WTC11 (cell line): ENCODE results near the gene PAPPA2. TPM values are rescaled to one million over a fixed set of nuclear protein-coding genes. Genes with fewer than 3 reads are reported as not detected.

Source experiments
- ATAC-seq: fragments of 200-7000 bp; cut with Tn5 transposase; 2 replicates; pipeline ENCODE4 v1.10.0; 2021; ENCODE audit warnings: mild to moderate bottlenecking, moderate library complexity
- CTCF ChIA-PET: fragments of 300-600 bp; sonication (Branson Sonifier 250); formaldehyde crosslinking; loops from one replicate; lab custom pipeline; 2021; ENCODE audit warnings: antibody characterized with exemption; lab: Charles Lee
- POLR2A ChIA-PET: fragments of 350-600 bp; sonication (Branson Sonifier 250); formaldehyde crosslinking; loops from one replicate; lab custom pipeline; 2021; ENCODE audit warnings: antibody characterized with exemption; lab: Charles Lee
- DNase-seq: peaks from one replicate; pipeline ENCODE4 v3.0.0; 2021; ENCODE audit warnings: low spot score
- H3K27ac Mint-ChIP-seq: 2 replicates; pipeline ENCODE4 v1.8.0; 2021; ENCODE audit warnings: mixed read lengths
- H3K27me3 Mint-ChIP-seq: 2 replicates; pipeline ENCODE4 v1.8.0; 2021; ENCODE audit warnings: low read depth, mild to moderate bottlenecking, moderate library complexity, mixed read lengths
- H3K36me3 Mint-ChIP-seq: 2 replicates; pipeline ENCODE4 v1.8.0; 2021; ENCODE audit warnings: mixed read lengths
- H3K4me1 Mint-ChIP-seq: 2 replicates; pipeline ENCODE4 v1.8.0; 2022; ENCODE audit warnings: mixed read lengths
- H3K4me3 Mint-ChIP-seq: 2 replicates; pipeline ENCODE4 v1.8.0; 2021; ENCODE audit warnings: mild to moderate bottlenecking, moderate library complexity, mixed read lengths
- H3K9me3 Mint-ChIP-seq: 2 replicates; pipeline ENCODE4 v1.8.0; 2021; ENCODE audit warnings: mixed read lengths
- ATF1 ChIP-seq: sonication (generic); formaldehyde crosslinking; IDR thresholded peaks from 2 replicates; pipeline ENCODE4 v1.8.1; 2023; ENCODE audit warnings: mild to moderate bottlenecking, moderate library complexity, missing genetic modification reagents
- CREB1 ChIP-seq: sonication (generic); formaldehyde crosslinking; IDR thresholded peaks from 2 replicates; pipeline ENCODE4 v1.8.0; 2023; ENCODE audit warnings: mild to moderate bottlenecking, missing genetic modification reagents
- EMX1 ChIP-seq: fragments of 250-450 bp; sonication (Bioruptor Pico); IDR thresholded peaks from 2 replicates; pipeline ENCODE4 v1.8.0; 2021; ENCODE audit warnings: mild to moderate bottlenecking
- ESRRA ChIP-seq: sonication (generic); formaldehyde crosslinking; IDR thresholded peaks from 2 replicates; pipeline ENCODE4 v1.8.1; 2022; ENCODE audit warnings: mild to moderate bottlenecking, missing genetic modification reagents, borderline replicate concordance
- NFATC4 ChIP-seq: fragments of 250-450 bp; sonication (Bioruptor Pico); IDR thresholded peaks from 2 replicates; pipeline ENCODE4 v1.9.0; 2021; ENCODE audit warnings: mild to moderate bottlenecking
- NFE2L1 ChIP-seq: sonication (generic); formaldehyde crosslinking; IDR thresholded peaks from 2 replicates; pipeline ENCODE4 v1.8.1; 2023; ENCODE audit warnings: missing genetic modification reagents
- NFYB ChIP-seq: sonication (generic); formaldehyde crosslinking; conservative IDR thresholded peaks from 2 replicates; pipeline ENCODE4 v1.8.0; 2022; ENCODE audit warnings: low read depth, missing genetic modification reagents
- NR1H2 ChIP-seq: sonication (generic); formaldehyde crosslinking; IDR thresholded peaks from 2 replicates; pipeline ENCODE4 v1.9.0; 2021; ENCODE audit warnings: mild to moderate bottlenecking, moderate library complexity, missing genetic modification reagents
- NR2C2 ChIP-seq: sonication (generic); formaldehyde crosslinking; IDR thresholded peaks from 2 replicates; pipeline ENCODE4 v1.8.0; 2022; ENCODE audit warnings: mild to moderate bottlenecking, missing genetic modification reagents
- NR3C1 ChIP-seq: sonication (generic); formaldehyde crosslinking; conservative IDR thresholded peaks from 2 replicates; pipeline ENCODE4 v1.8.1; 2023; ENCODE audit warnings: low read depth, mild to moderate bottlenecking, missing genetic modification reagents
- OVOL2 ChIP-seq: fragments of 250-450 bp; sonication (Bioruptor Pico); IDR thresholded peaks from 2 replicates; pipeline ENCODE4 v1.9.0; 2021; ENCODE audit warnings: mild to moderate bottlenecking, borderline replicate concordance
- PRRX2 ChIP-seq: fragments of 250-450 bp; sonication (Bioruptor Pico); IDR thresholded peaks from 2 replicates; pipeline ENCODE4 v1.8.0; 2021; ENCODE audit warnings: mild to moderate bottlenecking
- SOX15 ChIP-seq: fragments of 250-450 bp; sonication (Bioruptor Pico); IDR thresholded peaks from 2 replicates; pipeline ENCODE4 v1.9.0; 2021; ENCODE audit warnings: mild to moderate bottlenecking
- TP53 ChIP-seq: sonication (generic); formaldehyde crosslinking; IDR thresholded peaks from 2 replicates; pipeline ENCODE4 v1.8.1; 2023; ENCODE audit warnings: mild to moderate bottlenecking, missing genetic modification reagents
- ZNF121 ChIP-seq: sonication (generic); formaldehyde crosslinking; IDR thresholded peaks from 2 replicates; pipeline ENCODE4 v1.8.0; 2023; ENCODE audit warnings: missing genetic modification reagents
- ZNF416 ChIP-seq: fragments of 250-450 bp; sonication (Bioruptor Pico); IDR thresholded peaks from 2 replicates; pipeline ENCODE4 v1.9.0; 2021; ENCODE audit warnings: mild to moderate bottlenecking, inconsistent platforms
- total RNA-seq: library from RNA; stranded (reverse); gene quantifications from 3 replicates; pipeline ENCODE4 v1.2.3, GENCODE V29; 2021
- TF ChIP-seq, protein P1 (sequence below): fragments of 250-450 bp; sonication (Bioruptor Pico); IDR thresholded peaks from 2 replicates; pipeline ENCODE4 v1.9.0; 2021; ENCODE audit warnings: mild to moderate bottlenecking
- TF ChIP-seq, protein P2 (sequence below): sonication (generic); formaldehyde crosslinking; IDR thresholded peaks from 2 replicates; pipeline ENCODE4 v1.8.1; 2023; ENCODE audit warnings: mild to moderate bottlenecking, missing genetic modification reagents, moderate library complexity
- TF ChIP-seq, protein P3 (sequence below): sonication (generic); formaldehyde crosslinking; IDR thresholded peaks from 2 replicates; pipeline ENCODE4 v1.8.1; 2023; ENCODE audit warnings: mild to moderate bottlenecking, missing genetic modification reagents, moderate library complexity
- TF ChIP-seq, protein P4 (sequence below): sonication (generic); formaldehyde crosslinking; IDR thresholded peaks from 2 replicates; pipeline ENCODE4 v1.8.1; 2022; ENCODE audit warnings: missing genetic modification reagents, borderline replicate concordance
- TF ChIP-seq, protein P5 (sequence below): fragments of 250-450 bp; sonication (Bioruptor Pico); IDR thresholded peaks from 2 replicates; pipeline ENCODE4 v1.8.0; 2021; ENCODE audit warnings: mild to moderate bottlenecking
- TF ChIP-seq, protein P6 (sequence below): sonication (generic); formaldehyde crosslinking; IDR thresholded peaks from 2 replicates; pipeline ENCODE4 v1.8.0; 2023; ENCODE audit warnings: mild to moderate bottlenecking, missing genetic modification reagents
- TF ChIP-seq, protein P7 (sequence below): sonication (generic); formaldehyde crosslinking; IDR thresholded peaks from 2 replicates; pipeline ENCODE4 v1.8.0; 2022; ENCODE audit warnings: mild to moderate bottlenecking, missing genetic modification reagents

PAPPA2 gene
- total RNA-seq, 1 experiment from 2014 or later, result 0.74 TPM

DNA sequence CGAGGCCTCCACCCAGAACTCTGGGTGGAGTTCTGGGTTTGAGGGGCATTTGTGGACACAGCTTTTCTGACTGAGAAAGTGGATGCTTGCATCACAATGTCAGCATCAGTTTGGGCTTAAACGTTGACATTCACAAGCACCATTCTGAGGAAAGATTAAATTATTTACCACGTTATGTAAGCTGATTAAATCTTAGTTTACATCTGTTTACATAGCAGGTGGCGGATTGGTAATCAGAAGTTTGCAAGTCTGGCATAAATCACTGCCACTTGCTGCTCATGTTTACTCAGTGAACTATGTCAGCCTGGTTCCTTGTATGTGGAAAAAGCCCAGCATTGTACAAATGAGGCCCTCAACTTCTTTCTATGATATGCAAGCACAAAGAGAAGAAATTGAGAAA lies 310.1 kb downstream of the PAPPA2 start:
- ATAC-seq (no peak), DNase-seq (no peak)
- Mint-ChIP-seq H3K9me3 (no peaks in the 10 kb centered on the region), H3K27ac (no peak overlapping the region), H3K27me3 (no peaks in the 10 kb centered on the region), H3K4me3 (no peak overlapping the region), H3K36me3 (no peaks in the 10 kb centered on the region), H3K4me1 (peaks cover 11% of the 10 kb centered on the region)
- TF ChIP-seq, protein P1, sequence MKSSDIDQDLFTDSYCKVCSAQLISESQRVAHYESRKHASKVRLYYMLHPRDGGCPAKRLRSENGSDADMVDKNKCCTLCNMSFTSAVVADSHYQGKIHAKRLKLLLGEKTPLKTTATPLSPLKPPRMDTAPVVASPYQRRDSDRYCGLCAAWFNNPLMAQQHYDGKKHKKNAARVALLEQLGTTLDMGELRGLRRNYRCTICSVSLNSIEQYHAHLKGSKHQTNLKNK, result no peak
- TF ChIP-seq, protein P2, sequence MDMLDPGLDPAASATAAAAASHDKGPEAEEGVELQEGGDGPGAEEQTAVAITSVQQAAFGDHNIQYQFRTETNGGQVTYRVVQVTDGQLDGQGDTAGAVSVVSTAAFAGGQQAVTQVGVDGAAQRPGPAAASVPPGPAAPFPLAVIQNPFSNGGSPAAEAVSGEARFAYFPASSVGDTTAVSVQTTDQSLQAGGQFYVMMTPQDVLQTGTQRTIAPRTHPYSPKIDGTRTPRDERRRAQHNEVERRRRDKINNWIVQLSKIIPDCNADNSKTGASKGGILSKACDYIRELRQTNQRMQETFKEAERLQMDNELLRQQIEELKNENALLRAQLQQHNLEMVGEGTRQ (CRISPR knock-in tag), result no peak
- TF ChIP-seq ESRRA (CRISPR knock-in tag), result no peak
- no peak for TF ChIP-seq EMX1 (CRISPR knock-in tag)
- TF ChIP-seq NR1H2 (CRISPR knock-in tag), result no peak
- no peak for TF ChIP-seq CREB1
- no peak for TF ChIP-seq TP53 (CRISPR knock-in tag)
- no peak for TF ChIP-seq NR2C2 (CRISPR knock-in tag)
- TF ChIP-seq, protein P3, sequence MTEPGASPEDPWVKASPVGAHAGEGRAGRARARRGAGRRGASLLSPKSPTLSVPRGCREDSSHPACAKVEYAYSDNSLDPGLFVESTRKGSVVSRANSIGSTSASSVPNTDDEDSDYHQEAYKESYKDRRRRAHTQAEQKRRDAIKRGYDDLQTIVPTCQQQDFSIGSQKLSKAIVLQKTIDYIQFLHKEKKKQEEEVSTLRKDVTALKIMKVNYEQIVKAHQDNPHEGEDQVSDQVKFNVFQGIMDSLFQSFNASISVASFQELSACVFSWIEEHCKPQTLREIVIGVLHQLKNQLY (CRISPR knock-in tag), result no peak
- no peak for TF ChIP-seq OVOL2
- no peak for TF ChIP-seq ZNF416 (CRISPR knock-in tag)
- TF ChIP-seq ATF1 (CRISPR knock-in tag), result no peak
- no peak for TF ChIP-seq PRRX2
- TF ChIP-seq NFYB (CRISPR knock-in tag), result no peak
- ChIA-PET CTCF (no interaction called here), POLR2A (no interaction called here)

DNA sequence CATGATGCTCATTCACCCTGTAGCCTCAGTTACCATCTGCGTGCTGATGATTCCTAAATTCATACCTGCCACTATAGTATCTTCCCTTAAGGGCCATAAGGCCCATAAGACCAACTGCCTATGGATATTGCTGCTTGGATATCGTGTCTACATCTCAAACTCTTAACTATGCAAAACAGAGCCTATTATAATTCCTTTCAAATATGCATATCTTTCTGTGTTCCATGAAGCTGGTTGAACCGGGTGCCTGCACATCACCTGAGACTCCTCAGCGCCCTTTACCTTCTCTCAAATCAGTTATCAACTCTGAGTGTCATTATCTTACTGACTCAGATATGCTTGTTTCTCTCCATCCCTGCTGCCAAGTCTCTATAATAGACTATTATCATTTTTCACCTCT lies 311.2 kb downstream of the PAPPA2 start:
- no peak overlapping the region for H3K4me3 Mint-ChIP-seq
- ATAC-seq, result no peak
- no peaks in the 10 kb centered on the region for H3K9me3 Mint-ChIP-seq
- POLR2A ChIA-PET, result no interaction called here
- peaks cover 11% of the 10 kb centered on the region for H3K4me1 Mint-ChIP-seq
- no peak for DNase-seq
- no peak for TF ChIP-seq ZNF121 (CRISPR knock-in tag)
- TF ChIP-seq, protein P4, sequence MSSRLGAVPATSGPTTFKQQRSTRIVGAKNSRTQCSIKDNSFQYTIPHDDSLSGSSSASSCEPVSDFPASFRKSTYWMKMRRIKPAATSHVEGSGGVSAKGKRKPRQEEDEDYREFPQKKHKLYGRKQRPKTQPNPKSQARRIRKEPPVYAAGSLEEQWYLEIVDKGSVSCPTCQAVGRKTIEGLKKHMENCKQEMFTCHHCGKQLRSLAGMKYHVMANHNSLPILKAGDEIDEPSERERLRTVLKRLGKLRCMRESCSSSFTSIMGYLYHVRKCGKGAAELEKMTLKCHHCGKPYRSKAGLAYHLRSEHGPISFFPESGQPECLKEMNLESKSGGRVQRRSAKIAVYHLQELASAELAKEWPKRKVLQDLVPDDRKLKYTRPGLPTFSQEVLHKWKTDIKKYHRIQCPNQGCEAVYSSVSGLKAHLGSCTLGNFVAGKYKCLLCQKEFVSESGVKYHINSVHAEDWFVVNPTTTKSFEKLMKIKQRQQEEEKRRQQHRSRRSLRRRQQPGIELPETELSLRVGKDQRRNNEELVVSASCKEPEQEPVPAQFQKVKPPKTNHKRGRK (CRISPR knock-in tag), result no peak
- no peak for TF ChIP-seq ESRRA (CRISPR knock-in tag)
- TF ChIP-seq, protein P5, sequence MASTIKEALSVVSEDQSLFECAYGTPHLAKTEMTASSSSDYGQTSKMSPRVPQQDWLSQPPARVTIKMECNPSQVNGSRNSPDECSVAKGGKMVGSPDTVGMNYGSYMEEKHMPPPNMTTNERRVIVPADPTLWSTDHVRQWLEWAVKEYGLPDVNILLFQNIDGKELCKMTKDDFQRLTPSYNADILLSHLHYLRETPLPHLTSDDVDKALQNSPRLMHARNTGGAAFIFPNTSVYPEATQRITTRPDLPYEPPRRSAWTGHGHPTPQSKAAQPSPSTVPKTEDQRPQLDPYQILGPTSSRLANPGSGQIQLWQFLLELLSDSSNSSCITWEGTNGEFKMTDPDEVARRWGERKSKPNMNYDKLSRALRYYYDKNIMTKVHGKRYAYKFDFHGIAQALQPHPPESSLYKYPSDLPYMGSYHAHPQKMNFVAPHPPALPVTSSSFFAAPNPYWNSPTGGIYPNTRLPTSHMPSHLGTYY (CRISPR knock-in tag), result no peak
- TF ChIP-seq PRRX2, result no peak
- no peak for TF ChIP-seq SOX15 (CRISPR knock-in tag)
- no peak for TF ChIP-seq NR3C1
- TF ChIP-seq, all 79 proteins: peak for 0
- H3K36me3 Mint-ChIP-seq, result no peaks in the 10 kb centered on the region
- H3K27me3 Mint-ChIP-seq, result no peaks in the 10 kb centered on the region
- CTCF ChIA-PET, result no interaction called here
- no peak overlapping the region for H3K27ac Mint-ChIP-seq

DNA sequence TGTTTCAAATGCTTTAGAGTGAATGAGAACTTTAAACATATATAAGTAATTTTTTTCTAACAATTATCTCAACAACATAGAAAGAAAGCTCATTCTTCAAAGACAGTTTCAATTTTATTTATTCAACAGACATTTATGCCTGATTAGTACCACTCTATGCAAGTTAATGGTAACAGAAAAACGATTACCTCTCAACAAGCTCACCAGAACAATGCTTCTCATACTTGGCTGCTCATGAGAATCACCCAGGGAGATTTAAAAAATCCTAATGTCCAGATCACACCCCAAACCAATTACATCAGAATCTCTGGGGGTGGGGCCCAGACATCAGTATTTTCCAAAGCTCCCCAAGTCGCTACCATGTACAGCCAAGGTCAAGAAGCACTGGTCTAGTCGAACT lies 312.4 kb downstream of the PAPPA2 start:
- peaks cover 11% of the 10 kb centered on the region for H3K4me1 Mint-ChIP-seq
- no peaks in the 10 kb centered on the region for H3K9me3 Mint-ChIP-seq
- no peaks in the 10 kb centered on the region for H3K27me3 Mint-ChIP-seq
- no peak overlapping the region for H3K27ac Mint-ChIP-seq
- H3K36me3 Mint-ChIP-seq, result no peaks in the 10 kb centered on the region
- CTCF ChIA-PET, result no interaction called here
- no peak overlapping the region for H3K4me3 Mint-ChIP-seq
- ATAC-seq (no peak), DNase-seq (no peak)
- TF ChIP-seq NFE2L1 (CRISPR knock-in tag), result no peak
- TF ChIP-seq, protein P6, sequence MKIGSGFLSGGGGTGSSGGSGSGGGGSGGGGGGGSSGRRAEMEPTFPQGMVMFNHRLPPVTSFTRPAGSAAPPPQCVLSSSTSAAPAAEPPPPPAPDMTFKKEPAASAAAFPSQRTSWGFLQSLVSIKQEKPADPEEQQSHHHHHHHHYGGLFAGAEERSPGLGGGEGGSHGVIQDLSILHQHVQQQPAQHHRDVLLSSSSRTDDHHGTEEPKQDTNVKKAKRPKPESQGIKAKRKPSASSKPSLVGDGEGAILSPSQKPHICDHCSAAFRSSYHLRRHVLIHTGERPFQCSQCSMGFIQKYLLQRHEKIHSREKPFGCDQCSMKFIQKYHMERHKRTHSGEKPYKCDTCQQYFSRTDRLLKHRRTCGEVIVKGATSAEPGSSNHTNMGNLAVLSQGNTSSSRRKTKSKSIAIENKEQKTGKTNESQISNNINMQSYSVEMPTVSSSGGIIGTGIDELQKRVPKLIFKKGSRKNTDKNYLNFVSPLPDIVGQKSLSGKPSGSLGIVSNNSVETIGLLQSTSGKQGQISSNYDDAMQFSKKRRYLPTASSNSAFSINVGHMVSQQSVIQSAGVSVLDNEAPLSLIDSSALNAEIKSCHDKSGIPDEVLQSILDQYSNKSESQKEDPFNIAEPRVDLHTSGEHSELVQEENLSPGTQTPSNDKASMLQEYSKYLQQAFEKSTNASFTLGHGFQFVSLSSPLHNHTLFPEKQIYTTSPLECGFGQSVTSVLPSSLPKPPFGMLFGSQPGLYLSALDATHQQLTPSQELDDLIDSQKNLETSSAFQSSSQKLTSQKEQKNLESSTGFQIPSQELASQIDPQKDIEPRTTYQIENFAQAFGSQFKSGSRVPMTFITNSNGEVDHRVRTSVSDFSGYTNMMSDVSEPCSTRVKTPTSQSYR (CRISPR knock-in tag), result no peak
- no peak for TF ChIP-seq ATF1 (CRISPR knock-in tag)
- TF ChIP-seq, protein P7, sequence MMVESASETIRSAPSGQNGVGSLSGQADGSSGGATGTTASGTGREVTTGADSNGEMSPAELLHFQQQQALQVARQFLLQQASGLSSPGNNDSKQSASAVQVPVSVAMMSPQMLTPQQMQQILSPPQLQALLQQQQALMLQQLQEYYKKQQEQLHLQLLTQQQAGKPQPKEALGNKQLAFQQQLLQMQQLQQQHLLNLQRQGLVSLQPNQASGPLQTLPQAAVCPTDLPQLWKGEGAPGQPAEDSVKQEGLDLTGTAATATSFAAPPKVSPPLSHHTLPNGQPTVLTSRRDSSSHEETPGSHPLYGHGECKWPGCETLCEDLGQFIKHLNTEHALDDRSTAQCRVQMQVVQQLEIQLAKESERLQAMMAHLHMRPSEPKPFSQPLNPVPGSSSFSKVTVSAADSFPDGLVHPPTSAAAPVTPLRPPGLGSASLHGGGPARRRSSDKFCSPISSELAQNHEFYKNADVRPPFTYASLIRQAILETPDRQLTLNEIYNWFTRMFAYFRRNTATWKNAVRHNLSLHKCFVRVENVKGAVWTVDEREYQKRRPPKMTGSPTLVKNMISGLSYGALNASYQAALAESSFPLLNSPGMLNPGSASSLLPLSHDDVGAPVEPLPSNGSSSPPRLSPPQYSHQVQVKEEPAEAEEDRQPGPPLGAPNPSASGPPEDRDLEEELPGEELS (CRISPR knock-in tag), result no peak
- no peak for TF ChIP-seq NFATC4
- POLR2A ChIA-PET, result no interaction called here
